AG04449 (cell line): ENCODE results near the gene BMP8B.

ENCODE experiments used
- CTCF ChIA-PET: fragments of 350-600 bp; formaldehyde crosslinking; extraction: SDS; loops from one replicate; lab custom pipeline; 2021; ENCODE audit warnings: antibody characterized with exemption; lab: Yijun Ruan, JAX
- POLR2A ChIA-PET: fragments of 400-600, 350-600 bp; formaldehyde crosslinking; extraction: SDS; loops from one replicate; lab custom pipeline; 2020; ENCODE audit warnings: antibody characterized with exemption, inconsistent platforms; lab: Yijun Ruan, JAX
- DNase-seq: peaks from one replicate; pipeline ENCODE4 v3.0.0-alpha.2; 2010; ENCODE audit warnings: low read depth, low spot score
- H3K4me3 ChIP-seq: 2 replicates; pipeline ENCODE4 v1.5.1; 2011; ENCODE audit warnings: low read depth, mild to moderate bottlenecking, control low read depth, low read length
- CTCF ChIP-seq: IDR thresholded peaks from one replicate; pipeline ENCODE4 v1.5.1; 2011; ENCODE audit warnings: mild to moderate bottlenecking, moderate library complexity, low read length, control low read depth, inconsistent platforms; ENCODE audit not compliant: insufficient read depth; ENCODE audit errors: missing control alignments

BMP8B gene

GRCh38 chr1:39761016-39761415 lies 27.6 kb downstream of the BMP8B start:
- ChIA-PET POLR2A (no interaction called here), CTCF (no interaction called here)
- no peak overlapping the region for H3K4me3 ChIP-seq
- TF ChIP-seq CTCF = no peak
- no peak for DNase-seq

DNA sequence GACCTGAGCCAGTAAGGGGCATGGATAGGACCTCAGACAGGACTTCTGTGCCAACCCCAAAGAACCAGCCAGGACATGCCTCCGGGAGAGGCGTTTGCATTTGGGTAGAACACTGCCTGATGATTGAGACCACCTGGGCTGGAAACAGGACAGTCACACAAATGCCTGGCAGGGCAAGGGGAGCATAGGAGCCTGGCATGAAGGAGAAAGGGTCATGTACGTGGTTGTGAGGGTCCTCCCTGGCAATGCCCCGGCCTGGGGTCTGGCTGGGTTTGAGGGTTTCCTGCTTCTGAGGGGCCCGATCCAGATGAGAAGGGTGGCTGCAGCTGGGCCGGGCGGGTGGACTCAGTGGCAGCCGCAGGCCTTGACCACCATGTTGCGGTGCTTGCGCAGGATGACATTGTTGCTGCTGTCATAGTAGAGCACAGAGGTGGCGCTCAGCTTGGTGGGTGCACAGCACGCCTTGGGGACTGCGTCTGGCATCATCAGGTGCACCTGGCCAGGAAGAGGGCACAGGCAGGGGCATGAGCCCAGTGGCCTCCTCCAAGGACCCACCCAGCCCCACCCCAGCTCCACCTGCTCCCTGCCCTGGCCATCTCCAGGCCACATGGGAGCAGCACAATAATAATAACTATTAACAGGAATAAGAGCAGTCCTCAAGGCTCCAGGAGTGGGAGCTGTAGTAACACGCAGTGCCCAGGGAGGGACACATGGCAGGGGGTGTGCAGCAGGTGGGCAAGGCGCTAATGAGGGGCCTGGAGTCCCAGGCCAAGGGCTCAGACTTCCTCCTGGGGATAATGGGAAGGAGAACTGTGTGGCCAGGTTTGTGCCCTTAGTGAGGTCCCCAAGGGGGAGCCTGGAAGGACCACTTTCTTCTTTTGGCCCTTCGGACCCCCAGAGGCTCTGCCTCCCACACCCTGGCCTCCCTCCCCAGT lies 28.3 kb downstream of the BMP8B start:
- ChIA-PET POLR2A (no interaction called here), CTCF (no interaction called here)
- no peak overlapping the region for H3K4me3 ChIP-seq
- no peak for DNase-seq
- no peak for TF ChIP-seq CTCF

DNA sequence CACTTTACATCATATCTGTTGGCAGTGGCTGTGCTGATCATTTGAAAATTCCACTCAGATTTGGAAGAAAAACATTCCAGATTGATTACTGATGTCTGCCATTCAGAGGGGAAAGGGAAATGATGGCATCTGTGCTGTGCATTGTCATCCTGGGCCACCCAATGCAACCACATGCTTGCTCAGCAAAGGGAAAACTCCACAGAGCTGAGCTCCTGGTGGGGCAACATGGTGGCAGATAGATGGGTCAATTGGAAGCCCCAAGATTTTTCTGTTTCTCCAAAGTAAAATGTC lies 29.3 kb downstream of the BMP8B start:
- no peak for DNase-seq
- no peak for TF ChIP-seq CTCF
- no peak overlapping the region for H3K4me3 ChIP-seq
- ChIA-PET POLR2A (no interaction called here), CTCF (no interaction called here)

DNA sequence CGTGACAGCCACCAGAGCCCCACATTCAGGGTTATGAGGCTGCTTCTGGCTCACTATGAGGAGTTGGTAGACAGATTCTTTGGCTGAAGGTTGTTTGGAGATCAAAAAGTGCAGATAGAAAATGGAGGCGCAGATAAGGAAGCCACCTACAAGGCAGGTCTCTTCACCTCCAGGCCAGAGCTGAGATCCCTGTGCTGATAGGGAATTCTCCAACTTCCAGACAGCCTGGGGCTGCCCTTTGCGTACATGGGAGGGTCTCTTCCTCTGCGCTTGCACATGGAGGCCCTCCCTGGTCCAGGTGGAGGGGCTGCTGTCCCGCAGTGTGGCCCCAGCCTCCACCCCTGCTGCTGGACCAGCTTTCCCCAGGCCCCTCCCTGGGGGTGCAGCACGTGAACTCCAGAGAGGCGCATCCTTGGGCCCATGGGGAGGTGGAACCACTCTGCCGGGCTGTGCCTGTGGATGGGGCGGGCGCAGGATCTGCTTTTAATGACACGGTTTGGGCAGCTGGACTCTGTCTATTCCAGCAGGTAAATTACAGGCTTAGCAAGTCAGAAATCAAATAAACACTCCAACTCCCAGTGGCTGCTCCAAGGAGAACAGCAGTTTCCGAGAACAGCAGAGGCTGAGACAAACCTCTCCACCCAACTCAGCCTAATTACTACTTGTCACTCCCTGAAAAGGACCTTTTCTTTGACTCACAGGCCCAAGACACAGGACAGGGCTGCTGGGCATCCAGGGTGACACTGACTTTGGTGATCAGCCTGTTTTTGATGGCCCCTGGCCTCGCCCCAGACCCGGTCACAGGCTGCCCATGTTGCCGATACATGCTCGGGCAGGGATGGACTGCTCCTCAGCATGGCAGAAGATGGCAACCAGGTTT lies 29.9 kb downstream of the BMP8B start:
- DNase-seq = no peak
- POLR2A ChIA-PET = no interaction called here
- CTCF ChIA-PET = no interaction called here
- TF ChIP-seq CTCF = no peak
- no peak overlapping the region for H3K4me3 ChIP-seq

- no peak overlapping the region for H3K4me3 ChIP-seq
- ChIA-PET POLR2A (no interaction called here), CTCF (no interaction called here)
- TF ChIP-seq CTCF = no peak
- DNase-seq = no peak
Observed at GRCh38 chr1:39757501-39757900, 31.2 kb downstream of the BMP8B start.
